Heart right ventricle (tissue), 16 donors: Measurements from ENCODE around the gene WDR90. TPM values are rescaled to one million over a fixed set of nuclear protein-coding genes. Genes with fewer than 3 reads are reported as not detected.

Source experiments
- ATAC-seq, 8 donors: fragments of 200-7000 bp; cut with Tn5 transposase; one replicate each; pipeline ENCODE4 v1.9.1; 2020; ENCODE audit warnings: mild to moderate bottlenecking in 8 of 8, moderate library complexity in 8 of 8, moderate number of reproducible peaks in 1 of 8
- DNase-seq, 2 donors: peaks; one replicate each; pipeline ENCODE4 v3.0.0-alpha.2; 2020
- H3K27ac ChIP-seq, 10 donors: fragments of 200-600 bp; sonication (generic) in 2 of 10; one replicate each; pipeline versions ENCODE4 v1.5.0 to v1.8.0; 2020 to 2022; ENCODE audit warnings: mild to moderate bottlenecking in 3 of 10
- H3K27me3 ChIP-seq, 7 donors: fragments of 200-600 bp; one replicate each; pipeline ENCODE4 v1.8.0; 2021 to 2022; ENCODE audit warnings: mild to moderate bottlenecking in 2 of 7
- H3K36me3 ChIP-seq, 9 donors: fragments of 200-600 bp; sonication (generic) in 1 of 9; one replicate each; pipeline versions ENCODE4 v1.5.0 to v1.8.0; 2020 to 2022; ENCODE audit warnings: mild to moderate bottlenecking in 2 of 9
- H3K4me1 ChIP-seq, 9 donors: fragments of 200-600 bp; sonication (generic) in 1 of 9; one replicate each; pipeline versions ENCODE4 v1.5.0 to v1.8.0; 2020 to 2022; ENCODE audit warnings: mild to moderate bottlenecking in 4 of 9
- H3K4me3 ChIP-seq, 10 donors: fragments of 200-600 bp; sonication (generic) in 2 of 10; one replicate each; pipeline versions ENCODE4 v1.5.0 to v1.8.0; 2020 to 2022; ENCODE audit warnings: mild to moderate bottlenecking in 7 of 10, moderate library complexity in 2 of 10
- H3K9me3 ChIP-seq, 11 donors: fragments of 200-600 bp in 10 of 11; sonication (generic) in 2 of 11; one replicate each; pipeline versions ENCODE4 v1.5.0 to v1.8.0; 2013 to 2022; ENCODE audit warnings: mild to moderate bottlenecking in 2 of 11, control low read depth in 1 of 11, moderate library complexity in 1 of 11
- WGBS, 2 donors: extraction: QIAGEN DNeasy Blood & Tissue Kit; methylation state at CpG; one replicate each; pipeline ENCODE4 v1.1.7; 2013; ENCODE audit warnings: inconsistent platforms in 1 of 2; 5-methylcytosine and 5-hydroxymethylcytosine counted together
- intact Hi-C, 10 donors: fragments of 100-400 bp; cut with DNase I; formaldehyde crosslinking; loops; one replicate each; pipeline versions ENCODE4 v1.11.1 to v1.14.2; 2022
- polyA plus RNA-seq, 2 donors: library from polyadenylated mRNA; stranded (reverse); fragments of 200-250 nt; gene quantifications; one replicate each; pipeline ENCODE4 v1.2.3, GENCODE V29; 2013
- total RNA-seq, 10 donors: library from RNA; stranded (reverse); fragmentation: NEBNext Ultra II Directional in 3 of 10; extraction: Animal tissue kit (Norgen Biotek cat#: 25700) in 3 of 10; gene quantifications; one replicate each; pipeline versions ENCODE4 v1.2.1 to v1.2.4, GENCODE V29; 2021 to 2023
- TF ChIP-seq, protein P1 (sequence below), 9 donors: fragments of 200-600 bp; sonication (generic) in 2 of 9; IDR thresholded peaks; one replicate each; pipeline versions ENCODE4 v1.5.0 to v1.8.0; 2021 to 2022; ENCODE audit warnings: antibody characterized with exemption in 9 of 9, mild to moderate bottlenecking in 5 of 9, moderate library complexity in 1 of 9
- donor health status: Arrhythmogenic right ventricular cardiomyopathy.
- donor health status: ischemic (EF 13 %, LVEDD 7.1; RV severe dilation, severe dysfunction).
- donor health status: healthy with polysubstance abuse.
- donor health status: DM: no; HTN: yes; CAD: no.
- donor health status: DM: no; HTN: no; CAD: no.
- donor health status: ischemic (EF 25% LVEDD 6.9; RV normal size, moderate dysfunction).
- donor health status: ischemic (EF 25% LVEDD 5.7; RV mildly dilated, moderate dysfunction).
- donor health status: healthy.
- donor health status: DM: yes; HTN: yes; CAD: no.
- donor health status: Ischemic cardiomyopathy.
- donor health status: ischemic (EF 35%, LVEDD 5.7; RV mildly dilated, moderate dysfunction).
- donor health status: nonischemic (EF 11% LVEDD 7.7; RV severe dilation, severe dysfunction).
- donor health status: DM: yes; HTN: yes; CAD: no.
- donor health status: PGD.
- donor health status: ischemic (EF 29% LVEDD 5.4; RV normal size, mild dysfunction).
- donor health status: nonischemic (EF 23%, LVEDD 6.1; RV moderate dilation, normal function).

WDR90 gene
- total and polyA plus RNA-seq, 12 donors = 7.1 to 23.8 (median 9.9) TPM

DNA sequence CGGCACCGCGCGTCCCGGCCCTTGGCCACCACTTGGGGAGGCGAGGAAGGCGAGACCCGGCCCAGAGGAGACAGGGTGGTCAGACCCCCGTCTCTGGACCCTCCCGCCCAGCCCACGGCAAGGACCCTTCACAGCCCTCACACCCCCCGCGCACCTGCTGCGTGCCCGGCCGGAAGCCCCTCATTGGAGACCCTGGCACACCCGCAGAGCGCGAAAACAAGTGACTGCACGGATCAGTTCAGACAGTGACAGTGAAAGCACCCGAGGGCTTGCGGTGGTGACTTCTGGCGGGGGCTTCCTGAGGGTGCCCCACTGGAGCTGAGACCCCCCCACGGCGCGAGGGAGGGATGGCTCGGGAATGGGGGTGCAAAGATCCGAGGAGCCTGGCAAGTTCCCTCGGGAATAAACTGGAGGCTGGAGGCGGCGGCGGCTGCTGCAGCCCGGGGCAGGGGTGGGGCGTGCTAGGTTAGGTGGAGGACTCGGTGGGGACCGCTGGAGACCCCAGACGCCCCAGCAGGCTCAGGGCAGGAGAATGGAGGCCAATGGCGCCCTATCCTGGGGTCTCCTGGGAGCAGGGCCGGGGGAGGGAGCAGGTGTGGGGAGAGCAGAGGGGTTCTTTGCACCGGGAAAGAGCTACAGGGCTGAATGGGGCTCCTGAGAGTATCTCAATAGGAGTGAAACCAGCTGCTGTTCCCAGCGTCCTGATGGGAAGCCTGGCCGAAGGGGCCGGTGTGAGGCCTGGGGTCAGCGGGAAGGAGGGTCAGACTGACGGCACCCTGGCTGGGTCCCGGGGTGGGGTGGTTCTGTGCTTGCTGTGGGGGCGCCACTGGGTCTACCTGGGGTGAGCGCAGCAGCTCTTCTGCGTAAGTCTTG lies 57.3 kb downstream of the WDR90 start:
- Histone ChIP-seq H3K4me1 (peaks cover 0 to 15% (median 8%) of the 10 kb centered on the region in 9 donors), H3K4me3 (peak overlapping the region in 2 of 10 donors; percentile 19 to 22), H3K27ac (no peak overlapping the region), H3K36me3 (no peaks in the 10 kb centered on the region), H3K27me3 (peaks cover 38 to 97% (median 92%) of the 10 kb centered on the region in 7 donors), H3K9me3 (no peaks in the 10 kb centered on the region)
- DNase-seq = no peak
- 4 to 5% methylated on average over 47 to 49 of the region's 49 CpGs for WGBS, 2 donors
- TF ChIP-seq, protein P1, sequence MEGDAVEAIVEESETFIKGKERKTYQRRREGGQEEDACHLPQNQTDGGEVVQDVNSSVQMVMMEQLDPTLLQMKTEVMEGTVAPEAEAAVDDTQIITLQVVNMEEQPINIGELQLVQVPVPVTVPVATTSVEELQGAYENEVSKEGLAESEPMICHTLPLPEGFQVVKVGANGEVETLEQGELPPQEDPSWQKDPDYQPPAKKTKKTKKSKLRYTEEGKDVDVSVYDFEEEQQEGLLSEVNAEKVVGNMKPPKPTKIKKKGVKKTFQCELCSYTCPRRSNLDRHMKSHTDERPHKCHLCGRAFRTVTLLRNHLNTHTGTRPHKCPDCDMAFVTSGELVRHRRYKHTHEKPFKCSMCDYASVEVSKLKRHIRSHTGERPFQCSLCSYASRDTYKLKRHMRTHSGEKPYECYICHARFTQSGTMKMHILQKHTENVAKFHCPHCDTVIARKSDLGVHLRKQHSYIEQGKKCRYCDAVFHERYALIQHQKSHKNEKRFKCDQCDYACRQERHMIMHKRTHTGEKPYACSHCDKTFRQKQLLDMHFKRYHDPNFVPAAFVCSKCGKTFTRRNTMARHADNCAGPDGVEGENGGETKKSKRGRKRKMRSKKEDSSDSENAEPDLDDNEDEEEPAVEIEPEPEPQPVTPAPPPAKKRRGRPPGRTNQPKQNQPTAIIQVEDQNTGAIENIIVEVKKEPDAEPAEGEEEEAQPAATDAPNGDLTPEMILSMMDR (IDR thresholded peaks at IDR 0.05) = no peak
- intact Hi-C loops = no loop called here
- ATAC-seq = no peak

DNA sequence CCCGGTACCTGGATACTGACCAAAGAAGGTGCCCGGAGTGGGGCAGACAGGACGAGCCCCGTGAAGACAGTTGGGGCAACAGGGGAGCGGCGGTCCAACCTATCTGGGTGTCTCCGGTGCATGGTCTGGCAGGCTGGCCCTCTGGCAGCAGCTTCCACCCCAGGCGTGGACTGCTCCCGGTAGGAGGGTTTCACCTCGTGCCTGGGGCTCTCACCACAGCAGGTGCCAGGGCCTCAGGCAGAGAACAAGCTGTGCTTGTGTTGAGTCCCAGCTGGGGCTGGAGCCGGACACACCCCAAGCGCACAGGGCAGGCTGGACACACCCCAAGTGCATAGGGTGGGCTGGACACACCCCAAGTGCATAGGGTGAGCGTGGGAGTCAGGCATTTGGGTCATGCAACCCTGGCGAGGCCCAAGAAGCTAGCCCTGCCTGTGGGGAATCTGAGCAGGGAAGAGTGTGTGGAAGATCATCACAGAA lies 57.9 kb downstream of the WDR90 start:
- ATAC-seq (no peak), DNase-seq (no peak)
- Histone ChIP-seq H3K4me1 (peaks cover 4 to 22% (median 8%) of the 10 kb centered on the region in 9 donors), H3K36me3 (no peaks in the 10 kb centered on the region), H3K27me3 (peaks cover 37 to 95% (median 87%) of the 10 kb centered on the region in 7 donors), H3K9me3 (no peaks in the 10 kb centered on the region), H3K27ac (no peak overlapping the region), H3K4me3 (no peak overlapping the region)
- TF ChIP-seq, protein P1 (IDR thresholded peaks at IDR 0.05) = no peak
- 35 to 41% methylated on average over 14 of the region's 14 CpGs for WGBS, 2 donors
- intact Hi-C loops = no loop called here

DNA sequence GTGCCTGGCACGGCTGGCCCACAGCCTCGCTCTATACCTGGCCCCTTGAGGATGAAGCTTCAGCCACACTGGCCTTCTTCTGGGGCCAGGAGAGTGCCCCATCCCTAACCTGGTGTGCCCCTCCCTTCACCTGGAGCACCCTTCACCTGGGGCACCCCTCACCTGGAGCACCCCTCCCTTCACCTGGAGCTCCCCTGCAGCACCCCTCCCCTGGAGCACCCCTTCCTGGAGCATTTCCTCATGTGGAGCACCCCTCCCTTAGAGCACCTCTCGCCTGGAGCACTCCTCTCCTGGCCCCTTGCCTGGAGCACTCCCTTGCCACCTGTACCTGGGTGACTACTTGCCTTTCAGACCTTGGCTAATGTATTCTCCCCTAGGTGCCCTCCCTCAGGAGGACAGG lies 58.9 kb downstream of the WDR90 start:
- Histone ChIP-seq H3K4me1 (peaks cover 4 to 22% (median 8%) of the 10 kb centered on the region in 9 donors), H3K27ac (no peak overlapping the region), H3K9me3 (no peaks in the 10 kb centered on the region), H3K4me3 (no peak overlapping the region), H3K36me3 (no peaks in the 10 kb centered on the region), H3K27me3 (peaks cover 28 to 87% (median 78%) of the 10 kb centered on the region in 7 donors)
- intact Hi-C loops = no loop called here
- DNase-seq (no peak), ATAC-seq (no peak)
- WGBS, 2 donors = 56 to 59% methylated on average over 3 of the region's 3 CpGs
- TF ChIP-seq, protein P1 (IDR thresholded peaks at IDR 0.05) = no peak

DNA sequence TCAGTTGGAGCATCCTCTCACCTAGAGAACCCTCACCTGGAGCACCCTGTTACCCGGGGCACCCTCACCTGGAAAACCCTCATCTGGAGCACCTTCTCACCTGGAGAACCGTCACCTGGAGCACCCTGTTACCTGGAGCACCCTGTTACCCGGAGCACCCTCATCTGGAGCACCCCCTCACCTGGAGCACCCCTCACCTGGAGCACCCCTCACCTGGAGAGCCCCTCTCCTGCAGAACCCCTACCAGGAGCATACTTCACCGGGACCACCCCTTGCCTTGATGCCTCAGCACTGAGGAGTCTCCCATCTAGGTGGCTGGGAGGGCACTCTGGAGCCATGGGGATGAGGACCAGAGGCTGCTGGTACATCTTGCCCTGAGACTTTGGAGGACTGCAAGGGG lies 59.8 kb downstream of the WDR90 start:
- Histone ChIP-seq H3K27ac (no peak overlapping the region), H3K9me3 (no peaks in the 10 kb centered on the region), H3K4me3 (no peak overlapping the region), H3K27me3 (peaks cover 19 to 78% (median 69%) of the 10 kb centered on the region in 7 donors), H3K36me3 (no peaks in the 10 kb centered on the region), H3K4me1 (peaks cover 4 to 22% (median 8%) of the 10 kb centered on the region in 9 donors)
- DNase-seq (no peak), ATAC-seq (no peak)
- TF ChIP-seq, protein P1 (IDR thresholded peaks at IDR 0.05) = no peak
- intact Hi-C loops = no loop called here
- 62 to 70% methylated on average over 4 of the region's 4 CpGs for WGBS, 2 donors
